Measurements from ENCODE around the gene SPATA9. TPM values are rescaled to one million over a fixed set of nuclear protein-coding genes. Genes with fewer than 3 reads are reported as not detected.
"Not testable (repeated sequence)": the region's sequence is repeated elsewhere in the genome, so short reads cannot be mapped to it uniquely, and the experiment has no call there.

Gene SPATA9
- total RNA-seq, 1 experiment from 2014 or later = 1.5 TPM

- no peak for DNase-seq (ENCODE audit: low read depth)
These were observed 34.6 kb upstream of the SPATA9 start for GRCh38 chr5:95717439-95717838.

GRCh38 chr5:95715799-95716461 is 33.1 kb upstream of the SPATA9 start:
- DNase-seq (ENCODE audit: low read depth) = peak; percentile 62

DNA sequence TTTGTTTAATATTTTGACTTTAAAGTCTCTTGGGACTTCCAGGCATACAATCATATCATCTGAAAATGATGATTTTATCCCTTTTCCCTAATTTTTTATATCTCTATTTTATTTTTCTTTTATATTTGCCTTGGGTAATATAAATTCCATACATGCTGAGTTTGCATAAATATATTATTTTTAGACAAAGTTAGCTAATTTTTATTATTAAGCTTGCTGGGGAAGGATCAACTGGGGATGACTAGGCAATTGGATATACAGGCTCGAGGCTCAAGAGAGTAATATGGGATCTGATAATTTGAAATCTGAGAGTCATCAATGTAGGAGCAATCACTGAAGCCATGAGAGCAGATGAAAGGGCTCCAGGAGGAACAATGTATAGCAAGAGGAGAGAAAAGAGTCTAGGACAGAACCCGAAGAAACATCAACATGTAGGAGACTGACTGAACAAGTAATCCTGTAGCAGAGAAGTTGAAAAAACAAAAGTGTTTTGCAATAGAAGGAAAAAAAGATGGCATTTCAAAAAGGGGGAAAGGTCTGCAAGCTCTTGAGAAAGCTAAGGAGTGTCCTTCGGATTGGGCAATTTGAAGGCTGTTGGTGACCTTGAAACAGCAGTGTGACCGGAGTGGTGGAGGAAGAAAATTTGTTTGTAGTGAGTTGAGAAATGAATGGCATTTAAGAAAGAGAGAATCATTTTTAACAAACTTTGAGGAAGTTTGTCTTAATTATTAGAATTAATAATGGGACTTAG is 31.3 kb upstream of the SPATA9 start:
- DNase-seq (ENCODE audit: low read depth) = no peak

DNA sequence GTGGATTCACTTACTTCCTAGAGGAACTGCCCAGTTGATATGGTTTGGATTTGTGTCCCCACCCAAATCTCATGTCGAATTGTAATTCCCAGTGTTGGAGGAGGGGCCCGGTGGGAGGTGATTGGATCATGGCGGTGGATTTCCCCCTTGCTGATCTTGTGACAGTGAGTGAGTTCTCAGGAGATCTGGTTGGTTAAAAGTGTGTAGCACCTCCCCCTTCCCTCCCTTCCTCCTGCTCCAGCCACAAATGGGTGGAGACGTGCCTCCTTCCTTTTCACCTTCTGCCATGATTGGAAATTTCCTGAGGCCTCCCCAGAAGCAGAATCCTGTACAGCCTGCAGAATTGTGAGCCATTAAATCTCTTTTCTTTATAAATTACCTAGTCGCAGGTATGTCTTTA is 30.5 kb upstream of the SPATA9 start:
- DNase-seq (ENCODE audit: low read depth) = not testable (repeated sequence)

DNA sequence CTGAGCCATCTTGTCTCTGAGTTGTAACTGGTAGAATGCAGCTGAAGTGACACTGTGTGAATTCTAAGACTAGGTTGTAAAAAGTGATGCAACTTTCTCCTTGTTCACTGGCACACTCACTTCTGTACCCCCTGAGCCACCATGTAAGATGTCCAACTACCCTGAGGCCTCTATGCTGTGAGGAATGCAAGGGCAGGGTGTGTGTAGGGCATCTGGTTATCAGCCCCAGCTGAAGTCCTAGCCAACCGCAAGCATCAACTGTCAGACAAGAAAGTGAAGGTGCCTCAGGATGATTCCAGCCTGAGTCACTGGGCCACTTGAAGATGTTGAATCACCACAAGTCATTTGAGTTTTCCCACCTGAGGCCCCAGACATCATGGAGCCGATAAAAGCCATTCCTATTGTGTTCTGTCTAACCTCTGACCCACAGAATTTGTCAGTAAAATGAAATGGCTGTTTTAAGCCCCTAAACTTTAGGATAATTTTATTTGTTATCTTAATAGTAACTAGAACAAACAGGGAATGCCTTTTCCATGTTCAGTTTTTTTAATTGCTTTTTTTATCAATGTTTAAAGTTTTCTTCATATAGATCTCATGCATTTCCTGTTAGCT is 29.7 kb upstream of the SPATA9 start:
- DNase-seq (ENCODE audit: low read depth) = peak; percentile 98

- no peak for DNase-seq (ENCODE audit: low read depth)
These were observed 28.9 kb upstream of the SPATA9 start for GRCh38 chr5:95711501-95712346.

- DNase-seq (ENCODE audit: low read depth) = not testable (repeated sequence)
These were observed 28.1 kb upstream of the SPATA9 start for GRCh38 chr5:95710651-95711500.

- DNase-seq (ENCODE audit: low read depth) = no peak
These were observed 27.3 kb upstream of the SPATA9 start for GRCh38 chr5:95709967-95710650.

- no peak for DNase-seq (ENCODE audit: low read depth)
These were observed 26.1 kb upstream of the SPATA9 start for GRCh38 chr5:95708876-95709275.

GRCh38 chr5:95707534-95708188 is 24.9 kb upstream of the SPATA9 start:
- not testable (repeated sequence) for DNase-seq (ENCODE audit: low read depth)

DNA sequence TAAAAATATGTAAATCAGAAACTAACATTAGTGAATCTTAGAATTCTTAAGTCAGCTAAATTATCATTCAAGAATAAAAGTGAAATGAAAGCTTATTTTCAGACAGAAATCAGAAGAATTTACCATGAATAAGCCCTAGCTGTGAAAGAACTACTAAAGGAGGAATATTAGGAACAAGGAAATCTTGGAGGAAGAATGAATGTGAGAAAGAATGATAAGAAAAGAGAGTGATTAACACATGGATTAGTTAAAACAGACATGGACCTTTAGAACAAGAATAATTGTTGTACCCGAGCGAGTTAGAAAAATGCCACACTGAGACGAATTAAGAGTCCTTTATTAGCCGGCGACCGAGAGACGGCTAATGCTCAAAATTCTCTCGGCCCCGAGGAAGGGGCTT is 24.3 kb upstream of the SPATA9 start:
- DNase-seq (ENCODE audit: low read depth) = no peak

GRCh38 chr5:95706196-95706595 is 23.4 kb upstream of the SPATA9 start:
- not testable (repeated sequence) for DNase-seq (ENCODE audit: low read depth)

DNA sequence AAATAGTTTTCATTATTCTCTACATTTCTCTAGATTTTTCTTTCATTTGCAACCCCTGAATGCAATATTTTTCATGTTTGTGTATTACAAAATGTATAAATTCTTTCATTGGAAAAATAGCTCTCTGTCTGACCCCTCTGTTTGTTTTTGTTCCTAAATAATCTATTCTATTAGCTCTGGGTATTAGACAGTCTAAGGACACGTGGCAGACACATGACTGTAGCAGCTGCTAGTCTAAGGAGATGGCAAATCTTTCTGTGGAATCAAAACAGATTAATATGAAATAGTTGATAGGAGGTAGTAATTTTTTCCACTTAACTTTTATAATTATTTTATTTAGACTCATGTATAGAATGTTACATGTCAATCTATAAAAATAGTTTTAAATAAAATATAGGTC is 21.4 kb upstream of the SPATA9 start:
- DNase-seq (ENCODE audit: low read depth) = no peak

- DNase-seq (ENCODE audit: low read depth) = no peak
These were observed 18.3 kb upstream of the SPATA9 start for GRCh38 chr5:95701074-95701473.

- DNase-seq (ENCODE audit: low read depth) = no peak
These were observed 16.5 kb upstream of the SPATA9 start for GRCh38 chr5:95699337-95699736.

- no peak for DNase-seq (ENCODE audit: low read depth)
These were observed 15.2 kb upstream of the SPATA9 start for GRCh38 chr5:95697781-95698681.

- no peak for DNase-seq (ENCODE audit: low read depth)
These were observed 7.5 kb upstream of the SPATA9 start for GRCh38 chr5:95690333-95690732.

DNA sequence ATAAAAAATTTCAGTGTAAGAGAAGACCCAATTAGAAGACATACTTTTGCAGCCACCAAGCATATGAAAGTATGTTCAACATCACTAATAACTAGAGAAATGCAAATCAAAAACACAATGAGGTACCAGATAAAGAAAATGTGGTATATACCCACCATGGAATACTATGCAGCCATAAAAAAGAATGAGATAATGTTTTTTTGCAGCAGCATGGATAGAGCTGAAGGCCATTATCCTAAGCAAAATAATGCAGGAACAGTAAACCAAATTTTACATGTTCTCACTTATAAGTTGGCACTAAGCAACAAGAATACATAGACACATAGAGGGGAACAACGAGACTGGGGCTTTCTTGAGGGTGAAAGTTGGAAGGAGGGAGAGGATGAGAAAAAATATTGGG is 6.9 kb upstream of the SPATA9 start:
- DNase-seq (ENCODE audit: low read depth) = no peak

GRCh38 chr5:95686651-95687050 is 3.9 kb upstream of the SPATA9 start:
- no peak for DNase-seq (ENCODE audit: low read depth)

Measured in Daoy (cell line).